NB4 (cell line): ENCODE results near the gene PAQR6.

Experiments
- CTCF ChIP-seq: IDR thresholded peaks from one replicate; pipeline ENCODE4 v1.5.1; 2012; ENCODE audit warnings: low read depth, low read length
- MAX ChIP-seq: IDR thresholded peaks from 2 replicates; pipeline ENCODE4 v1.6.1; 2011; ENCODE audit warnings: low read depth, low read length

DNA sequence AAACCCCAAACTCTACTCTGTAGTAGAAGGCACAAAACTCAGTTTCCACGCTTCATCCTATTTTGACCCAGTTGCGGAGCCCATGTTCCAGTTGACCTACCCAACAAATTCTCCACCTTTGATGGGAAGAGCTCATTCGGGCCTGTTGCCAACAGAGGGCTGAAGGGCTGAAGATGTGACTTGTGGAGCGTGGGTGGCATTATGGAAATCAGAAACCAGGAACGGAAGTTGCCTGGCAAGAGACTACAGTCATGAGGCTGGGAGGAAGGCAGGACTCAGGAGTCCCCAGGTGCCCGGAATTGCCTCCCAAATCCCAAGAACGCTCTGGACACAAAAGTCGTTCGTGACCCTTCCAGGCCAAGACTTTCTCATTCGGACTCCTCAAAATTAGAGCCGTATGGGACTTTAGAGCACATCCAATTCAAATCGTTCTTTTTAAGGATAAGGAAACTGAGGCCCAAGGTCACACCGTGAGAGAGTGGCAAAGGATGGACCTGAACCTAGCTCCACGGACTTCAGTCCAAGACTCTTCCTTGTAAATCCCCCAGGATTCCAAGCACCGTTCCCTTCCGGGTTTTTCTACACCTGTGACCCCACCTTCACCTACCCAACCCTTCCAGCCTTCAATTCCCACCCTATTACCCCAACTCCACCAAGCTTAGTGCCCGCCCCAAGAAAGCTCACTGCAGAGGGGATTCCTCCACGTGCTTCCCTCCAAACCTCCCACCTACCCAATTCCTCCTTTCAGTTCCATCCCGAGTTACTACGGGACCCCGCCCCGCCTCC is 34.0 kb upstream of the PAQR6 start:
- TF ChIP-seq CTCF (no peak), MAX (peak; percentile 24; the same call in 1 of the 2 replicates)
